Ecto neural progenitor cell (in vitro differentiated cells): Measurements from ENCODE around the gene PAX8.
A peak's percentile ranks its signal among the peaks of the same experiment; 100 is the strongest.
"Not testable (repeated sequence)": the region's sequence is repeated elsewhere in the genome, so short reads cannot be mapped to it uniquely, and the experiment has no call there.

Source experiments
- DNase-seq: peaks from one replicate; pipeline ENCODE4 v3.0.0-alpha.2; 2018; ENCODE audit warnings: low spot score

Gene PAX8

DNA sequence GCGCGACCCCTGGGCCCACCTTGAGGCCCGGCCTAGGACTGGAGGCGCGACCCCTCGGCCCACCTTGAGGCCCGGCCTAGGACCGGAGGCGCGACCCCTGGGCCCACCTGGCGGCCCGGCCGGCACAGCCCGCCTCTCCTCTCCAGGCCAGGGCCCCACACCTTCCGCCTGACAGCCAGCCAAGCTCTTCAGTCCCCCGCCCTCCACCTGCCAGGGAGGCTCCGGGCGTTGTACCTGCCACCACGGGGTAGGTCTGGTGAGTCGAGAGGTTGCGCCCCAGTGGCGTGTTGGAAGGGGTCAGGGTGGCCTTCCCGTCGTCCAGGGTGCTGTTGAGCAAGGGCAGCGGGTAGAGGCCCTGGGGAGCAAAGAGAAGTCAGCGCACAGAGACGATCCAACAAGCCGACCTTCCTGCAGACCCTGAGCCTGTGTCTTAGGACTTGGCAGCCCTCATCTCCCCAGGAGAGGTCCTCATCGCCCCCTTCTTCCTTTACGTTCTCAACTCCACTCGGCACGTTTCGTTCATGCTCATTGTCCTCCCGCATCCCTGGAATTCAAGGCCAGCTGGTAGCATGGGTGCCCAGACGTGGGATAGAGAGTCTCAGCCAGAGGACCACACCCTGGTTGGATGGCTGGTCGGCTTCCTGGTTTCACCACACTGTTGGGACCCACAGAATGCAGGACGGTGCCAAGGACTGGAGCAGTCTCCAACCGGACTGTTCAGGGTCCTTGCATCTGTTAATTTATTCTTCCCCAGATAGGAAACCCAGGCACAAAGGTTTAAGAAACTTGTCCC is 42.2 kb downstream of the PAX8 start:
- no peak for DNase-seq

DNA sequence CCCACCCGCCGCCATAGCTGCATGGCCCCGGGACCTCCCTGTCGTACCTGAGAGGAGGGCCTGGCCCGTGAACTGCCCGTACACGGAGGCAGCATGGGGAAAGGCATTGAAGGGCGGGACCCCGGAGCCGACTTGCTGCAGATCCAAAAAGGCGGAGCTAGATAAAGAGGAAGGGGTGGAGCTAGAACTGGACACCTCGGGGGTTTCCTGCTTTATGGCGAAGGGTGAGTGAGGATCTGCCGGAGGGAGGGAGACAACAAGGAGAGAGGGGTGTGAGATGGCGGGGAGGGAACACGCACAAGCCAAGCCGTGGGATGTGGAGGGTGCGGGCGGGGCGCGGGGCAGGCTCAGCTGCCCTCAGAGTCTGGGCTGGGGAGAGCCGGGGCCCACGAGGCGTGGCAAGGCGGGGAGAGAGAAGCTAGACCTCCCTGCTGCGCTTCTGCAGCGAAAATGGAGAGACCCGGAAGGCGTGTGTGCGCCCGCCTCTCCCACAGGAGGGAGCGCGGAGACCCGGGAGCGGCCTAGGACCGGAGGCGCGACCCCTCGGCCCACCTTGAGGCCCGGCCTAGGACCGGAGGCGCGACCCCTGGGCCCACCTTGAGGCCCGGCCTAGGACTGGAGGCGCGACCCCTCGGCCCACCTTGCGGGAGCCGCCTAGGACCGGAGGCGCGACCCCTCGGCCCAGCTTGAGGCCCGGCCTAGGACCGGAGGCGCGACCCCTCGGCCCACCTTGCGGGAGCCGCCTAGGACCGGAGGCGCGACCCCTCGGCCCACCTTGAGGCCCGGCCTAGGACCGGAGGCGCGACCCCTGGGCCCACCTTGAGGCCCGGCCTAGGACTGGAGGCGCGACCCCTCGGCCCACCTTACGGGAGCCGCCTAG is 43.1 kb downstream of the PAX8 start:
- not testable (repeated sequence) for DNase-seq

DNA sequence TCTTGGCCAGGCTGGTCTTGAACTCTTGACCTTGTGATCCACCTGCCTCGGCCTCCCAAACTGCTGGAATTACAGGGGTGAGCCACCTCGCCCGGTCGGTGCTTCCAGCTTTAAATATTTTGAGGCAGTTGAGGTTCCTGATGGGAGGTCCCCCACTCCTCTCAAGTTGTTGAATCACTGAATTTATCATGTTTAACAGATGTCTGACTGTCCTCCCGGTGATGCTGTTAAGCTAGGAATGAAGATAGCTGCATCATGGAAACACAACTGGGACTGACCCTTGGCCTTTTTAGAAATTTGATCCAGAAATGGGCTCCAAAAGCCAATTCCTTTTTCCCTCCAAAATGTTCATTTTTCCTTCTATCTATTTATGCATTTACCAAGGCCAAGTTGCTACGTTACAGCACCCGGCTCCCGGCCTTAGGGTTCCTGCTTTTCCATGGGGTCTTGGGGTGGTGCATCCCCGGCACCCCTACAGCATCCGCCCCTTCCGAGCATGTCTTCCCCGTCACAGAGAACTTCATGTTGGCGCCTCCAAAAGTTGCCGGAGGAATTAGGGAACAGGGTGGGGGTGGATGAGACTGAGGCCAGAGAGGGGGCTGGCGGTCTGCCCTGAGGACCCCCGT is 43.9 kb downstream of the PAX8 start:
- DNase-seq: no peak

DNA sequence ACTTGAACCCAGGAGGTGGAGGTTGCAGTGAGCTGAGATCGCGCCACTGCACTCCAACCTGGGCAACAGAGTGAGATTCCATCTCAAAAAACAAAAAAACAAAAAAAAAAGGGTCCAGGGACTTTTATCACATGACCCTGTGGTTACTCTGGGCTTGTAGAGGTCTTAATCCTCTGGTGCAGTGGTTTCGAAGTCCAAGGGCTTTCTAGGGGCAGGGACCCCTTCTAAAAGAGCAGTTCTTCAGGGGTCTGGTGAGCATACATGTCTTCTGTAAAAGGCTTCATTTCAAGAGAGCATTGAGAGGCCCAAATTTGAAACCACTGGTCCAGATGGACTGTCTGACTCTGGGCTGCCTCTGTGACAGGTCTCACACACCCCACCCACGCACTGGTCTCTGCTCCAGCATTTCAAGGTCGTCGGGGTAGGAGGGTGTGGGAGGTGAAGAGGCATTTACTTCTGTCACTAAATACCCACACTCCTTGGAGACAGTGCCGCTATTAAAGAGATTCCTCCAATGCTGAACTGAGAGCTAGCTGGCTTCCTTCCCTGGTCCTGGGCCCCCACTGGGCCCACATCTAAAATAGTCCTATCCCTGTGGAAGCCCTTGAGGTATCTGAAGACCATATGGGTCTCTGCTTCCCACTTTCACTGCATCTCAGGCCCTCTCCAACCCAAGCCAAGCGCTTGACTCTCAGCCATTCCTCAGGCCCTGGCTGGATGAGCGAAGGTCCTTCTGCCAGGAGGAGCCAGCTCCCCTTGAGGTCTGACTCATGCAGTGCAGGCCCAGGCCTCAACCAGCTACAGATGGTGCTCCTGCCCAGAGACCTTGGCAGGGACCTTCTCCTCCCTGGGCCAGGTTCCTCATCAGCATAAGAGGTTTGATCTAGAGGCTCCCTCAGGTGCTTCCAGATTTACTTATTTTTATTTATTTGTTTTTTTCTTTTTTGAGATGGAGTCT is 44.8 kb downstream of the PAX8 start:
- no peak for DNase-seq

DNA sequence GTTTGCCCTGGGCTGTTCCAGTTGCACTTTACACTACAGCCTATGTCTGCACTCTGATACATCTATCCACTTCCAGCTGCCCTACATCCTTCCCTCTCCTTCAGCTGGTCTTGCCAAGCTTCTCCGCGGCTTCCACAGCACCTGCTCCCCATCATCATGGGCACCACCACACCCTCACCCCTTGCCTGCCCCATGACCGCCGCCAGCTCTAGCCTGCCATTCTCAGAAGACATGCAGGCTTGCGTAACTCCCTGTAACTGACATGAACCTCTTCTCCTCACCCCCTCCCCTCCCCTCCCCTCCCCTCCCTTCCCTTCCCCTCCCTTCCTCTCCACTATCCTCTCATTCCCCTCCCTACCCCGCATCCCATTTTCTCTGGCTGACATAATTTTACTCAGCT is 46.0 kb downstream of the PAX8 start:
- DNase-seq: no peak

DNA sequence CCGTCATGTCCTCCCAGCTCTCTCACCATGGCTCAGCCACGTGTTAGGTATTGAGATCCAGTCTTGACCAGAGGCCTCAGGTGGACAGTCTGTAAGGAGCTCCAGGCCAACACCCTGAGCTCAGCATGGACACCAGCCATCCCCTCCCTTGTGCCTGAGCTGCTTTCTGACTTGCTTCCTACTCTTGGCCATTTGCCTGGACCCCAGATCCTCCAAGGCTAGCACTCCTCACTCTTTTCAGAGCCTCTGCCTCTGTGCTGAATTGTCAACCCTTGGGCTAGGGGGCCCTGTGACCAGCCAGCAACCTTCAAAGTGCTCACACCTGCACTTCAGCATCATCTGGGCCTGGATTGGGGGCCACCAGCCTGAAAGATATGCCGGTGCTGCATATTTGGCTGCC is 46.6 kb downstream of the PAX8 start:
- no peak for DNase-seq

DNA sequence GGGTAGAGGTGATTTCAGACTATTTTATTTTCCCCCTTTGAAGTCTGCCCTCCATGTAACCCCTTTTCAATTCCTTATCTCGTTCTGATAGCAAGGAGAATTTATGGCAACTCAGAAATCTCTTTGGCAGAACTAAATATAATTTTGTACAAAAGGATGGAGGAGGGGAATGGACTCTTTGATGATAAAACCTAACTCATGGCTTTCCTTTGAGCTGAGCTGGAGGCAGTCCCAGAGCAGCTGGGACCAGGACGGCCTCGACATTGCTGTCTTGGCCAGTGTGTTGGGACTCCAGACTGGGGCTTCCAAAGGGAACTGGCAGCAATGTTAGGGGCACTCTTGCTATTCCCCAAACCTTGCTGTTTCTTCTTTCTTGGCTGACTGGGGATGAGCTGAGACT is 47.7 kb downstream of the PAX8 start:
- no peak for DNase-seq

DNA sequence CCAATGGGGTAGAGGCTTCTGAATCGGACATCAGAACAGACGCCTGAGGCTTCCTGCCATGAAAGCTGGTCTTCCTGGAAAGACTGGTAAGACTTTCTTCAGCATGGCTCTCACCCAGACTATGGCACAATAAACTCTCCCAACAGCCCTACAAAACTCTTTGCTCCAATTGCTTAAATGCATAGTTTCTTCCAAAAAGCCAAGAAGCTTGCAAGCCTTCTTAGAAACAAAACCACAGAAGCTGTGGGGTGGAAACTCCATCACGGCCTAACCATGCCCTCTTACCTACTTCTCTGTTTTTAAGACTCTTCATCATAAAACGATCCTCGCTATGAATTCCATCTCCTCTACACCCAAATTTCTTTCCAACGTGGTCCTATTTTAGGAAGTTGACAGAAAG is 48.2 kb downstream of the PAX8 start:
- DNase-seq: no peak

DNA sequence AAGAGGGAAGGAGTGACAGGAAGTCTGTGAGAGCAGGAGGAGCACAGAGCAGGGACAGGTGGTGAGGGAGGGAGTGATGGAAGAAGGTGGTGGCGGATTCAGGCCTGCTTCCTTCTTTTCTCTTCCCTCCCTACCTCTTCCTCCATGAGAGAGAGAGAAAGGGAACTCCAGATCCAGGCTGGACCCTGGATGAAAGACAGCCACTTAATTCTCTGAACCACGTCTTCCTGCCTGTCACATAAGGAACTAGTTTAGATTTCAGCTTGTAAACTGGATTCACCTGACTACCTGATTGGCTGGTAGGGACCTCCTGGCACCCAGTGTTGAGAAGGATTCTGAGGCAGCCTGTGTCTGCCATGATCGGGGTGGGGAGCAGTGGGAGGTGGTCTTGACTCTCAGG is 48.9 kb downstream of the PAX8 start:
- DNase-seq: no peak

DNA sequence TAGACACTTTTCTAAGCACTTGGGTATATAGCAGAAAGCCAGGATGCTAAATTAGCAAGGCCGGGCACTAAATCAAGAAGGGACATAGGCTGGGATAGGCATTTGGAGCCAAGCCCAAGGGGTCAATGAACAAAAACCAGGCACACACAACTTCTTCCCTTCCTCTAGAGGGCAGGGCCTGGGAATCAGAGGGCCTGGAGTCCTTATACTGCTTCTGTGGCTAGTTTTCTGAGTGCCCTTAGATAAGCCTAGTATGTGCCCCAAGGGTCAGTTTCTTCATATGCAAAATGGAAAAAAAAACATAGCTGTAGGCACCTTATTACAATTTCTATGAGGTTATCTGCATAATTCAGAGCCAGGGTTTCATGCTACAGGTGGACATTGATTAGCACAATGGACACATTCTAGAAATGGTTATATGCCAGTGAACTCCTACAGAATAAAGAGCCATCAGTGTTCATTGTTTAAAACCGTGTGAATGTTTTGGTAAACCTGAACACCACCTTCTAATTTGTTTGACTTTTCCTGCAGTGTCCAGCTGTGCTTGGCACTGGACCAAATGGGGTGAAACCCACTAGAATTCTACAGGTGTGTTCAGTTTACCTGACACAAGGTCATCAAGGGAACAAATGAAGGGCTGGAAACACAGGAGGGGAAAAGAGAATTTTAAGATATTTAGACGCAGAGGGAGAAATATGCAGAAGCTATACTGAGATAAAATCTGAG is 49.6 kb downstream of the PAX8 start:
- DNase-seq: no peak

DNA sequence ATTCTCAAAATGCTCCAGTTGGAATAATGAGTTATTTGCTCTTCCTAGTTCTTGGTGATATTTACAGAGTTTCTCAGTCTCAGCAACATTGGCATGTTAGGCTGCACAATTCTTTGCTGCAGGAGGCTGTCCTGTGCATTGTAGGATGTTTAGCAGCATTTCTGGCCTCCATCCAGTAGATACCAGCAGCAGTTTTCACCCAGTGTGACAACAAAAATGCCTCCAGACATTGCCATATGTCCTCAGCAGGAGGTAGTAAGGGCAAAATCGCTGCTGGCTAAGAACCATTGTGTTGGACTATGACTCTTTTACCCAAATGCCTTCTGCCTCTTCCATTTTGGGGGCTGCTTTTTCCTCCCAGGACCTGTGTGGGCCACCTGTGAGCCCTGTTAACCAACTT is 50.4 kb downstream of the PAX8 start:
- DNase-seq: no peak

DNA sequence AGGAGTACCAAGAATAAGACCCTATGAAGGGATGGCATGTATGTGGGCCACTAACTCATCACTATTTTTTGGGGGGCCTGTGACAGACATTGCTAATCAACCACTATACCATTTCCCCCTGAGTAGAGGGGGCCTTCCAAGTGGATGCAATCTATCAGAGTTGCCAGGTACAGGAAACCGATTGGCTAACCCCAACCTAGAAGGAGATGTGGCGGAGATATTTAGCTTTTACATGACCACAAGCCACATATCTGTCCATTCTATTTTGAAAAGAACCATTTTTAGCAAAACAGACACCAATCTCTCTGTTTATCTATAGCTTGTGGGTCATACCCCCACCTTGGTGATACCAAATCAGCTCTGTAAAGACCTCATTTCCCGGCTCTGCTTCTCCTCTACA is 51.0 kb downstream of the PAX8 start:
- DNase-seq: no peak

DNA sequence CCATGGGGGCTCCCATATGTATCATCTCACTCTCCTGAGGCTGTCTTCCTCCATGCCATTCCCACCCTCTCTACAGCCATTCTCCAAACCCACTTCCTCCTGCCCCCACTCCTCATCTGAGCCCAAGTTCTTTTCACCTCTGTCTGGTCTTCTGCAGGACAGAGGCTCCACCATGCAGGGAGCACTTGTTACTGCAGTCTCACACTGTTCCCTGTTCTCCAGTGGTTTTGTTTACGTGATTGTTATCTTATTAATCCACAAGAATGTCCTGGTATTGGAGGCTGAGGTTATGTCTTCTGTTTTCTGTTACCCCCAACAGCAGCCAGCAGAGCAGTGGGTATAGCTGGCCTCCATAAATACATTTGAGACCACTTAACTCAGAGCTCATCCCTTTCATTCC is 51.4 kb downstream of the PAX8 start:
- no peak for DNase-seq

DNA sequence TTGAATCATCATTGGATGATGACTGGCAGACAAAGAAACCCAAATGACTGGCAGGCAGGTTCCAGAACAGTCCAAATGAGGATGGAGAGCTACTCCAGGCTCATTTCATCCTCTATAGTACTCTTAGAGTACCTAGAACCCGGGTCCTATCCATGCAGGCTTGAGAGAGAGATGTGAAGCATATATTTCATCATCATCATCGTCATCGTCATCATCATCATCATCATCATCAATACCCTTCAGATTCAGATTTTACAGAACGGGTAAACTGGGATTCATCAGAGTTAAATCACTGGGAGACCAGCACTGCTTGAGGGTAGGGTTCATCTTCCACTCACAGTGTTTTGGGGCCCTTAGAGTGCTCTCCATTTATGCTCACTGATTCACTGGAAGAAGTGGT is 52.3 kb downstream of the PAX8 start:
- no peak for DNase-seq

DNA sequence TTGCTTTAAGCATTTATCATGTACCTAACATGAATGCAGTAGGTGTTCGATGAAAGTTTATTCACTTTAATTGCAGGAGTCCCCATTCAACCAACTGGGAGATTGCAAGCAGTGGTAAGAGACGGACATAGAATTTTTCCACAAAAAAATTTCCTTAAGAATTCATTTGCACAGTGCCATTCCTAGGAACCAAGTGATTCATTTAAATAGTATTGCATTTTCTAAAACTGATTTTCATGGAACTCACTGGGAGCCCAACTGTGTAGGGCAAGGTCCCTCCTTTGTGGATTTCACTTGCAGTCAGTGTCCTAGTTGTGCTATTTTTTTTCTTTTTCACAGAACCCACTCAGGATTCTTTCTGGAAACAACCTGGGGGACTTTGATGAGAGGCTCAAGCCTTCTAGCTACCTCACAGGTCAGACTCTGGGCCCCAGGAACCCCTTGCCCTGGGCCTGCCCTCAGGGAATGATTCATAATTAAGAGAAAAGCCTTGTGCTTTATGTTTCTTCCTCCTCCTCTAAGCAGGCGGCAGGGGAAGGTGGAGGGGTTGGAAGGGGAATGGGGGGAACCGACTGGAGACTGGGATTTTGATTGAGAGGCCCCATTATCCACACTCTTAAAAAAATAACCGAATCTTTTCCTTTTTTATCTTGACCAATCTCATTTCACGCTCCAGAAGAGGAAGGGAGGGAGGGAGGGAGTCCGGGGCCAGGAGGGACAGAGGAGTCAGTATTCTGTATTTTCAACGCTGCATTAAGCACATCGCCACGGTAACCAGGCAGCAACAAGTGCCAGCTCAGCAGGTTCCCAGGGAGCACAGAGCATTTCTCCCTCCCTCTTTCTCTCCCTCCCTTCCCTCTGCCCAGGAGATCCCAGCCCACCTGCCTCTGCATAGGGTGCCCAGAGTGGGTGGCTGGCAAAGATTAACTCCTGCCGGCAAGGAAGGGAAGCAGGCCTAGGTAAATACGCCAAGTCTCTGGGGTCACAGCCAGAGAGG is 53.2 kb downstream of the PAX8 start:
- DNase-seq: peak; percentile 83

DNA sequence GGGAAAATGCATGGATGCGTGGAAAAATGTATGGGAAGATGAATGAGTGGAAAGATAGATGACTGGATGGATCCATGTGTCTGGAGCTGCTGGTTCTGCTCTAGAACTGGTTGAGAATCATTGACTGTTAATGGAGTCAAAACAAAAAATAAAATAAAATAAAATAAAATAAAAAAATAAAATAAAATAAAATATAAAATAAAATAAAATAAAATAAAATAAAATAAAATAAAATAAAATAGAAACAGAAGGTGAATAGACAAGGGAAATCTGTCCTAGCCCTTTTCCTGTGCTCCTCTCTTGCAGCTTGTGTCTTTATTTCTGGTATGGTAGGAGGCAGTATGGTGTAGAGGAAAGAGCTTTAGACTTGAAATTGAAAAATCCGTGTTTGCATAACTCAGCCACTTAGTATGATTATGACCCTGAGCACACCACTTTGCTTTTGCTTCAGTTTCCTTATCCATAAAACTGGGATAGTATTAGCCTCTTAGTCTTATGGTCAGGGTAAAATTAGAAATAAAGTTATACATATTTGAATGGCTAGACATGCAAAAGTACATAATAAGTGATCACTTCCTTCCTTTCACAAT is 54.0 kb downstream of the PAX8 start:
- no peak for DNase-seq

DNA sequence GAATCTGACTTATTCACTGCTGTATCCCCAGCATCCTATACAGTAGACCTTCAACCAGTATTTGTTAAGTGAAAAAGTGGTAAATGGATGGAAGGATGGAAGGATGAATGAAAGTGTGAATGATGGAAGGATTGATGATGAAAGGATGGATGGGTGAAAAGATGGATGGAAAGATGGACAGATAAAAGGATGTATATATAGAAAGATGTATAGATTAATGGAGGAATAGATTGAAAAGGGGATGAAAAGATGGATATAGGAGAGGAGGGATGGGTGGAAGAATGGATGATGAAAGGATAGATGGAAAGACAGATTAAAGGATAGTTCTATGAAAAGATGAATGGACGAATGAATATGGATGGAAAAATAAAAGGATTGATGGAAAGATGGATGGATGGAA is 54.9 kb downstream of the PAX8 start:
- DNase-seq: no peak

DNA sequence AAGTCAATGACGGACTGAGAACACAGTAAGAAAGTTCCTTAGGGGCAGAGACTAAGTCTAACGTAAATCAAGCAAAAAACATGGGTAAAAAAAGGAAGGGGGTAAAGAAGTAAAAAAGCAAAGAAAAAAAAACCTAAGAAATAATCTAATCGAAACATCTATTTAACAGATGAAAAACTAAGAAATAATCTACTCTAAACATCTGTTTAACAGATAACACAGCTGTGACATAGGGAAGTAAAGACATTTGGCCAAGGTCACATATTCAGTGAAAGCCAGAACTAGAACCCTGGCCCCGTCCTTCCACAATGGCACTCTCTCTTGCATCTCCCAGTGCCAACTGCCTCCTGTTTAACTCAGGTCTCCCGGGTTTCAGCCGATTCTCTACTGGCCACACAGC is 56.9 kb downstream of the PAX8 start:
- DNase-seq: no peak

DNA sequence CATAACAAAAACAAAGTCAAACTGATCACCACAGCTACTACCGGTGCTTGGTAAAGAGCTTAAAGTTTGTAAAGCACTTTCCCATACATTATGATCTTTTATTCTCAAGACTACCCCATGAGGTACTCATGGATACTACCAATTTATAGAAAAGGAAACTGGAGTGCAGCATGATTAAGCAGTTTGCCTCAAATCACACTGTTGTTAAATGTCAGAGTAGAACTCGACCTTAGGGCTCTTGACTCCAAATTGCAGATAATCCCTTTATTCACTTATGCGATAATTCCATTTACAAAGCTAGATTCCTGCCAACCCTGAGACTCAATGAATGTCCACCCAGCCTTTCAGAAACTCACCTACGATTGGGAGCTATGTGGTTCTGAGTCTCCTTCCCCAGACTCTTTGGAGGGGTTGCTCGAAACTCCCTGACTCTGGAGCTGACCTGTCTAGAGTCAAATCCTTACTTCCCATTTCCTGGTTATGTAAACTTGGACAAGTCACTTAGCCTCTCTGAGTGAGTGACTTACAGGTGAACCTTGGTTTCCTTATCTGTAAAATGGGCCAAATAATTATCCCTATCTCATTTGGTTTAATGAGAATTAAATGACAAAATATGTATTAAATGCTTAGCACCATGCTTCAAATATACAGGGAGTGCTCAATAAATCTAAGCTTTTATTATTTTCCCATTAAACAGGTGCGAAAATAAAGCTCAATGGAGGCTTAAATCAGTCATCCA is 57.6 kb downstream of the PAX8 start:
- DNase-seq: no peak
